Bronchial epithelial cell (primary cell): ENCODE data around the gene ZCCHC9. TPM values are rescaled to one million over a fixed set of nuclear protein-coding genes. Genes with fewer than 3 reads are reported as not detected.

Experiments used
- DNase-seq: peaks from one replicate; pipeline ENCODE4 v3.0.0-alpha.2; 2010; ENCODE audit warnings: low read depth
- FAIRE-seq: peaks from 2 replicates; lab custom pipeline; 2011; peaks lifted over from hg19 to GRCh38; lab: Jason Lieb, UNC
- H3K27me3 ChIP-seq: 2 replicates; pipeline ENCODE4 v1.5.1; 2011; ENCODE audit warnings: low read length; ENCODE audit not compliant: control insufficient read depth, insufficient read depth
- H3K36me3 ChIP-seq: 2 replicates; pipeline ENCODE4 v1.5.1; 2011; ENCODE audit warnings: low read length; ENCODE audit not compliant: control insufficient read depth, insufficient read depth
- H3K4me3 ChIP-seq: 2 replicates; pipeline ENCODE4 v1.5.1; 2011; ENCODE audit warnings: mild to moderate bottlenecking, low read depth, low read length, control low read depth
- CTCF ChIP-seq: IDR thresholded peaks from 2 replicates; pipeline ENCODE4 v1.5.1; 2011; ENCODE audit warnings: mild to moderate bottlenecking, moderate library complexity, low read length, control low read depth, inconsistent platforms; ENCODE audit not compliant: insufficient read depth, severe bottlenecking
- total RNA-seq: library from RNA; depleted of rRNA; stranded (reverse); fragments of >200 nt; gene quantifications from 2 replicates; pipeline ENCODE4 v1.2.1, GENCODE V29; 2014

The ZCCHC9 gene
- total RNA-seq, 1 donor from 2014 or later = 36.9 TPM

DNA sequence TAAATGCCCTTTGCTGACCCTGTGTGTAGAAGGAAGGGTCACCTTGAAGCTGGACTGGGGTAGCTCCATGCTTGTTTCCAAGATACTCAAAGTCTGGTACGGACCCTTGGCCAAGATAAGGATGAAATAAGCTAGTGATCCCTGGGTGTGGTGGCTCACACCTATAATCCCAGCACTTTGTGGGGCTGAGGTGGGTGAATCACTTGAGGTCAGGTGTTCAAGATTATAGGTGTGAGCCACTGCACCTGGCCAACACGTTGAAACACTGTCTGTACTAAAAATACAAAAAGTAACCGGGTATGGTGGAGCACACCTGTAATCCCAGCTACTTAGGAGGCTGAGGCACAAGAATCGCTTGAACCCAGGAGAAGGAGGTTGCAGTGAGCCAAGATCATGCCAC, 59.3 kb downstream of the ZCCHC9 start:
- no peak for DNase-seq
- Histone ChIP-seq H3K27me3 (no peaks in the 10 kb centered on the region), H3K36me3 (no peaks in the 10 kb centered on the region), H3K4me3 (no peak overlapping the region)
- TF ChIP-seq CTCF = no peak
- no peak for FAIRE-seq

GRCh38 chr5:81361600-81361999, 60.2 kb downstream of the ZCCHC9 start:
- no peak for TF ChIP-seq CTCF
- H3K36me3 ChIP-seq = no peaks in the 10 kb centered on the region
- FAIRE-seq (no peak), DNase-seq (no peak)
- no peaks in the 10 kb centered on the region for H3K27me3 ChIP-seq
- H3K4me3 ChIP-seq = no peak overlapping the region

Other genes with a start within 250 kb of the ZCCHC9 start
- not detected in 2 replicates for gene CKMT2, start 68.3 kb upstream of the ZCCHC9 start, total RNA-seq
- not detected in 2 replicates for gene ACOT12, start 92.5 kb downstream of the ZCCHC9 start, total RNA-seq